ENCODE data around the gene OR6Q1. TPM values are rescaled to one million over a fixed set of nuclear protein-coding genes. Genes with fewer than 3 reads are reported as not detected.

The OR6Q1 gene
- total RNA-seq, 1 donor from 2014 or later = not detected

DNA sequence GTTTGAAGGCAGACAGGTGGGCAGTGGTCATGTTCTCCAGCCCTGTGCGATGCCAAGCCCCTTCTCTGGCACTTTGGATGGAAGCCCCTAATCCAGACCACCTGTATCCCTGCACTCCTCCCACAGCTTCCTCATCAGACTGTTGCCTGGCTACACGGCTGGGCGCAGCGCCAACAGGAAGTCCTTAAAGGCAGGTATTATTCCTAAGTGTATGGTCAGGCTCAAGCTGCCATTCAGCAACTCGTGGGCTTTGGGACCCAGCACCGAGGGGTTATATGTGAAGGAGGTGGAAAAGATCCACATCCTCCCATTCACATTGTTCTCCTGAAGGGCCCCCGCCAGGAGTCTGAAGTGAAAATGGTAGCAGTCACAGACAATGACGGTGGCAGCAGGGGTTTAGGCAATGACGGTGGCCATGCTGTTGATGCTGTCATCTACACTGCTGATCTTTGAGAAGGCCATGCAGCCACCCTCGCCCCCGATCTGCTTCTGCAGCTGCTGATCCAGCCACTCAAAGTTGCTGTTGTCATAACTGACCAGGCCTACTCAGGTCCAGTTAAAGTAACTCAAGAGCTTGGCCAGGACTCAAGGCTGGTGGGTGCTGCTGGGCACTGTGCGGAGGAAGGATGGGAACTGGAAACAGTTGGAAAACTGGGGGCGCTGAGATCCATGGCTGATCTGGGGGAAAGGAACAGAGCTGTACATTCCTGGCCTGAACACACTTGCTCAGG is 27.7 kb downstream of the OR6Q1 start:
- ATAC-seq = no peak

DNA sequence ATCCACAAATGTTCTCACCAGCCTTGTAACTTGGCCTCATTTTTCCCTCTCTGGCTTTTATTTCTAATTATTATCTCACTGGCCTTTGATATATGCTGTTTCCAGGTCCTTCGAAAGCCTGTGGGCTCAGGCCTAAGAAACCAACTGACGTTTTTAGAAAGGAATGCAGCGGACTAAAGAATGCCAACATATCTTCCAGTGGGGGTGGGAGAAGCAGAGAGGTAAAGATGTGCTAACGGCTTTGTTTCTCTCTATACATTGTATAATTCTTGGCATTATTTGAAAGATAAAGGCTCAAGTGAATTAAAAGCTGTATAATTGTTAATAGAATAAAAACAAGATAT is 28.2 kb downstream of the OR6Q1 start:
- ATAC-seq = no peak

DNA sequence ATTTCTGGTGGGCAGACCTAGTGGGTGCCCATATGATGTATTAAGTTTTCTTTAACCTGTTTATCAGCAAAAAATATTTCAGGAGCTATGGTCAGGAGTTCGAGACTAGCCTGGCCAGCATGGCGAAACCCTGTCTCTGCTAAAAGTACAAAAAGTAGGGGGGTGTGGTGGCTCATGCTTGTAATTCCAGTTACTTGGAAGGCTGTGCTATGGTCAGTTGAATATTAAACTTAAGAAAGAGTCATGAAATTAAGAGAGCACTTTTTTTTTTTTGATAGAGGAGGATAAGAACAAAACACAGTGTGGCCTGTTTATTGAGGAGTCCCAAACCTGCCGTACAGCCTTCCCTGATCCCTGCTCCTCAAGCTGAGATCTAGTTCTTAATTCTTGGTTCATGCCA is 29.8 kb downstream of the OR6Q1 start:
- no peak for ATAC-seq

DNA sequence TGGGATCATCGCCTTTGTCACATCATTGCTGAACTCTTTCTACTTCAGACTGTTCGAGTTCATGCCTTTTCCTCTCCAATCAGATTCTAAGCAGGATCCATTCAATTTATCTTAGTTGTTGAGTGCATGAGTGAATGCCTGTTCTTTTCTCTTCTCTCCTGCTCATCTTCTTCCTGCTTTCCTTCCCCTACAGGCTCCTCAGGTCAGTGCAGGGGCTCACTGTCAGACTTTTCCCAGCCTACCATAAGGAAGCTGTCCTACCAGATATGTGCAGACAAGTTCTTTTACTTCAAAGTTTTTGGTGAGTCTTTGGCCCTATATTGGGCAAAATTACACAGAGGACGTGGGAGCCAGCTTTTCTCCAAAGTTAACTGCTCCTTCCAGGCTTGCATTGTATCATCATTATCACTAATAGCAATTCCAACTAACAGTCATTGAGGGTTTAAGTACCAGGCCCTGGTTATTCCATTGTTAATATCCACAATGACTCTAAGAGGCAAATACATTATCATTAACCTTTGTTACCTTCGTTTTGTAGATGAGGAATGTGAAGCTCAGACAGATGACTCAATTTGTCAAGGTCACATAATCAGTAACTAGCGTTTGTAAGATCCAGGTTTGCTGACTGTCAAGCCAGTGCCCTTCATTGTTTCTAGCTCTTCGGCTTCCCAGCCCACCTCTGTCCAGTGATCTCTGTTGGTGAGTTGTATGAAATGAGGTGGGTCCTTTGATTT is 30.4 kb downstream of the OR6Q1 start:
- ATAC-seq = no peak

DNA sequence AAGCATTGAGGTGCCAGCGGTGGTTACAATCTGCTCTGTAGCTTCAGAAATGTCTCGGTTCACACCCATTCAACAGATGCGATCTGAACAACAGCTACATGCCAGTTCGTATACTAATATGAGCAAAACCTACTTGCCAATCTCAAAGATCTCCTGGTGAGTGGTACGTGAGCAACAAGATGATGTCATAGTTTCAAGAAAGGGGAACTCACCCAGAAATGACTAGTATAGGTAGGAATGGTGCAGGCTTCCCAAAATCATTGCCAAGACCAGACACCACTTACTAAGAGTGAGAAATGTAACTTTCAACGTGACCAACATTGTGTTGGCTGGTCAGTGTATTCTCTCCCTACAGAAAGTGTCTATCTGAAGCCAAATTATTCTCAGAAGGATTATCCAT is 31.1 kb downstream of the OR6Q1 start:
- ATAC-seq = peak; percentile 83

DNA sequence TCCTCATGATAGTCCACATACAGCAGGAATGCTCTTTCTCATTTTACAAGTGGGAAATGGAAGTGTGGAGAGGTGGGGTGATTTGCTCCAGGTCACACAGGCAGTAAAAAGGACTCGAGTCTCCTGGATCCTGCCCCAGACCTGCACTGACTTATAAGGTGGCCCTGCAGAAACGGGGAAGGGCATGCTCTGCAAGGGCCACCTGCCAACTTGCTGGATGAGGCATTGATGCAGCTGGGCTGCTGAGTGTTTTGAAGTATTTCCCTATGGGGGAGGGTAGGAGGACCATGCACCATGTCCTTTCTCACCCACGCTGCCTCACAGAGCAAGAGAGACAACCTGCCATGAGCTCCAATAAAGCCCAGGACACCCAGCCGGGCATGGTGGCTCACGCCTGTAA is 36.9 kb downstream of the OR6Q1 start:
- peak; percentile 70 for ATAC-seq

DNA sequence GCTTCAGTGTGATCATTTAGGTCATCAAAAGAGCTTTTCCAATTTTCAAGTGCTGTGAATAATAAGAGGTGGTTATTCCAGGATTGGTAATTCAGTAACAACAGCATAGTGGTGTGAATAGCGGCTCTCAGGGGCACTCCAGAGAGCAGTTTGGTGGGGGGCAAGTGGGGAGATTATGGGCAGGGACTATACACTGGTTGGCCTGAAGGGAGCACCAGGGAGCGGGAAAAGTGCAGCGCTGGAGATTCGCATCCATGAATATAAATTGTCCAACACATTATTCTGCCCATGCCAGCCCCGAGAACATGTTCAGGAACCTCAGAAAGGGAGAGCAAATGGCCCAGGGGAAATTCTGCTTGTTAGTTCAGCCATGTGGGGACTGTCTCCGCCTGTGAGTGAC is 37.9 kb downstream of the OR6Q1 start:
- ATAC-seq = no peak

DNA sequence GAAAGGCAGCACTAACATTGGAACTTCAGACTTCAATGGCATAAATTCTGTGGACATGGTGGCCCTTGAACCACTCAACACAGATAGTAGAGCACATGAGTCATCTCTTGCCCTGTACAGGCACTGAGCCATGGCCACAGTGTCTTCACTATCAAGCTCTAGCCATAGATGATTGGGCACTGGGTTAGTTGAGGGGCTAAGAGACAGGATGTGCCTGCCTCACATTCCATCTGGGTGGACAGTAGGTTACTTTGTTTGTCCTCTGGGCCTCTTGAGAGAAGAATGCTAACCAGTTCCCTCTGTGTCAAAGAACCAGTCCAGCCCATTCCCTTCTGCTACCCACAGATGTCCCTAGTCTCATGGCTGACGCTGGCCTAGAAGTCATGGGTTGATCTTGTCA is 39.8 kb downstream of the OR6Q1 start:
- no peak for ATAC-seq

DNA sequence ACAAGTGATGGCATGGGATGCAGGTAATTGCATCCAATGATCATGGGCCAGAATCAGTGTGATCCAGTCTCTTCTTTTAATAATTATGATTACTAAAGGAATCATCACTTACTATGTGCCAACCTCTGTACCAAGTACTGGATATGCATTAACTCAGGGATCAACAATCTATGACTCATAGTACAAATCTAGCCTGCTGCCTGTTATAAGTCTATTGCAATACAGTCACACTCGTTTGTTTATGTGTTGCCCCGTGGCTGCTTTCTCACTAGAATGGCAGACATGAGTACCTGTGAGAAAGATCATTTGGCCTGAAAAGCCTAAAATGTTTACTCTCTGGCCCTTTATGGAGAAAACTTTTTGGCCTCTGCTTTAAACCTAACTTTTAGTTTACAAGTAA is 45.0 kb downstream of the OR6Q1 start:
- ATAC-seq = peak; percentile 99

Other genes with a start within 250 kb of the OR6Q1 start
- not detected for gene OR9Q1, start 7.1 kb upstream of the OR6Q1 start, total RNA-seq
- not detected for gene OR9I1, start 94.6 kb downstream of the OR6Q1 start, total RNA-seq
- gene OR9Q2, start 158.1 kb downstream of the OR6Q1 start, total RNA-seq = not detected
- gene OR1S2, start 173.2 kb downstream of the OR6Q1 start, total RNA-seq = not detected
- gene OR1S1, start 181.8 kb downstream of the OR6Q1 start, total RNA-seq = not detected
- gene OR10Q1, start 198.0 kb downstream of the OR6Q1 start, total RNA-seq = not detected
- gene OR10W1, start 237.3 kb downstream of the OR6Q1 start, total RNA-seq = not detected